ENCODE results near the gene GOLGA6L1. TPM values are rescaled to one million over a fixed set of nuclear protein-coding genes. Genes with fewer than 3 reads are reported as not detected.
"Not testable (repeated sequence)": the region's sequence is repeated elsewhere in the genome, so short reads cannot be mapped to it uniquely, and the experiment has no call there.

The GOLGA6L1 gene
- total and polyA plus RNA-seq, 3 donors from 2014 or later = 1.7 to 17.8 (median 4.7) TPM

DNA sequence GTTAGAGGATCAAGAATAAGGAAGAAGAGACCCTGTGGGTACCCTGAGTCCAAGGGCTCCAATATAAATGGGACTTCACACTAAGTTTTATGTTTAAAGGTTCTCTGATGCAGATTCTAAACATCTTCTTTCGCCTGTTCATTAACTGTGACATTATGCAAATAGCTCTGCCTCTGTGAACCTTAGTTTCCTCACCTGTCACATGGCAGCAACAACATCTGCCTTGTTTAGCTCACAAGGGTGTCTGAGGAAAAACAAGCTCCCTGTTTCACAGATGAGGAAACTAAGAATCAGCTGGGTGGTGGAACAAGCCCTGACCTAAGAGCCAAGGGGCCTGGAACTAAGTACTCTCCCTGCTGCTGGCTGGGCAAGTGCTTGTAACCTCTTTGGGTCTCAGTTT, 40.8 kb downstream of the GOLGA6L1 start:
- TF ChIP-seq, protein P1, sequence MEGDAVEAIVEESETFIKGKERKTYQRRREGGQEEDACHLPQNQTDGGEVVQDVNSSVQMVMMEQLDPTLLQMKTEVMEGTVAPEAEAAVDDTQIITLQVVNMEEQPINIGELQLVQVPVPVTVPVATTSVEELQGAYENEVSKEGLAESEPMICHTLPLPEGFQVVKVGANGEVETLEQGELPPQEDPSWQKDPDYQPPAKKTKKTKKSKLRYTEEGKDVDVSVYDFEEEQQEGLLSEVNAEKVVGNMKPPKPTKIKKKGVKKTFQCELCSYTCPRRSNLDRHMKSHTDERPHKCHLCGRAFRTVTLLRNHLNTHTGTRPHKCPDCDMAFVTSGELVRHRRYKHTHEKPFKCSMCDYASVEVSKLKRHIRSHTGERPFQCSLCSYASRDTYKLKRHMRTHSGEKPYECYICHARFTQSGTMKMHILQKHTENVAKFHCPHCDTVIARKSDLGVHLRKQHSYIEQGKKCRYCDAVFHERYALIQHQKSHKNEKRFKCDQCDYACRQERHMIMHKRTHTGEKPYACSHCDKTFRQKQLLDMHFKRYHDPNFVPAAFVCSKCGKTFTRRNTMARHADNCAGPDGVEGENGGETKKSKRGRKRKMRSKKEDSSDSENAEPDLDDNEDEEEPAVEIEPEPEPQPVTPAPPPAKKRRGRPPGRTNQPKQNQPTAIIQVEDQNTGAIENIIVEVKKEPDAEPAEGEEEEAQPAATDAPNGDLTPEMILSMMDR (IDR thresholded peaks at IDR 0.05) = no peak
- no peak for TF ChIP-seq POLR2A (IDR thresholded peaks at IDR 0.05)
- H3K27ac ChIP-seq = no peak overlapping the region
- H3K9me3 ChIP-seq = no peaks in the 10 kb centered on the region
- no peaks in the 10 kb centered on the region for H3K27me3 ChIP-seq
- no peak for DNase-seq
- no peaks in the 10 kb centered on the region for H3K4me1 ChIP-seq
- H3K4me3 ChIP-seq = no peak overlapping the region
- intact Hi-C loops (cut with DNase I; ENCODE audit: low total_unique reads) = no loop called here
- no peaks in the 10 kb centered on the region for H3K36me3 ChIP-seq (ENCODE audit: low read depth, missing control alignments)
- WGBS, 2 donors = 75 to 84% methylated on average over 1 of the region's 1 CpG

DNA sequence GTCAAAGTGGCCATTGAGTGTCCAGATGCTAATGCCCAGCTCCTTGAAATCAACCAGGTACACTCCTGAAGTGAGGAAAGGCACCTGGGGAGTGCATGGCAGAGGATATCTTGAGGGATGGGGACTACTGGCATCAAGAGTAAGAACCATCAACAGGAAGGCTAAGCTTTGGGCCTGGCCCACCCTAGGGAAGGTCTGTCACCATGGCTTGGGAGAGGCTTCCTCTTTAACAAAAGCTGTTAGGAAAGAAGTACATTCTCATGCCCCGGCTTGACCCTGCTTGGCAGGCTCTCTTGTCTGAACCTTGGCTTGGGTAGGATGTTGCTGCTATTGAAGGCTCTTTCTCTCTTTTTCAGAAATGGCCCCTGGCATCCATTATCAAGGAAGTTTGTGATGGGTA, 53.5 kb downstream of the GOLGA6L1 start:
- no peak overlapping the region for H3K4me3 ChIP-seq
- H3K27ac ChIP-seq = no peak overlapping the region
- H3K27me3 ChIP-seq = no peaks in the 10 kb centered on the region
- H3K36me3 ChIP-seq (ENCODE audit: low read depth, missing control alignments) = no peaks in the 10 kb centered on the region
- 83 to 91% methylated on average over 1 of the region's 1 CpG for WGBS, 2 donors
- no peak for DNase-seq
- H3K9me3 ChIP-seq = no peaks in the 10 kb centered on the region
- intact Hi-C loops (cut with DNase I; ENCODE audit: low total_unique reads) = no loop called here
- H3K4me1 ChIP-seq = no peaks in the 10 kb centered on the region
- TF ChIP-seq POLR2A (IDR thresholded peaks at IDR 0.05) = no peak
- TF ChIP-seq, protein P1 (IDR thresholded peaks at IDR 0.05) = no peak

DNA sequence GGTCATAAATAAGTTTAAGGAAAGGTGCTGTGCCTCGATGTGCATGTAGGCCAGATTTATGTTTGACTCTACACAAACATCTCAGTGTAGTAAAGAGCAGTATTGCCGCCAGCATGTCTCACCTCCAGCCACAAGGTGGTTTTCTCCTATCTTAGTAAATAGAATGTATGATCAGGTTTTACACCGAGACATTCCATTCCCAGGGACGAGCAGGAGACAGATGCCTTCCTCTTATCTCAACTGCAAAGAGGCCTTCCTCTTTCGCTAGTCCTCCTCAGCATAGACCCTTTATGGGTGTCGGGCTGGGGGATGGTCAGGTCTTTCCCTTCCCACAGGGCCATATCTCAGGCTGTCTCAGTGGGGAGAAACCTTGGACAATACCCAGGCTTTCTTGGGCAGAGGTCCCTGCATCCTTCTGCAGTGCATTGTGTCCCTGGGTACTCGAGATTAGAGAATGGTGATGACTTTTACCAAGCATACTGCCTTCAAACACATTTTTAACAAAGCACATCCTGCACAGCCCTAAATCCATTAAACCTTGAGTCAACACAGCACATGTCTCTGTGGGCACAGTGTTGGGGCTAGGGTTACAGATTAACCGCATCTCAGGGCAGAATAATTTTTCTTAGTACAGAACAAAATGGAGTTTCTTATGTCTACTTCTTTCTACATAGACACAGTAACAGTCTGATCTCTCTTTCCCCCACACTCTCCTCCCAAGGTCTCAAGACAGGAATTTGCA, 54.5 kb downstream of the GOLGA6L1 start:
- H3K4me1 ChIP-seq; H3K9me3 ChIP-seq; H3K4me3 ChIP-seq; H3K36me3 ChIP-seq (ENCODE audit: low read depth, missing control alignments); DNase-seq; H3K27ac ChIP-seq; H3K27me3 ChIP-seq; intact Hi-C loops (cut with DNase I; ENCODE audit: low total_unique reads): not testable (repeated sequence)
- WGBS, 2 donors = 59 to 74% methylated on average over 8 of the region's 8 CpGs

DNA sequence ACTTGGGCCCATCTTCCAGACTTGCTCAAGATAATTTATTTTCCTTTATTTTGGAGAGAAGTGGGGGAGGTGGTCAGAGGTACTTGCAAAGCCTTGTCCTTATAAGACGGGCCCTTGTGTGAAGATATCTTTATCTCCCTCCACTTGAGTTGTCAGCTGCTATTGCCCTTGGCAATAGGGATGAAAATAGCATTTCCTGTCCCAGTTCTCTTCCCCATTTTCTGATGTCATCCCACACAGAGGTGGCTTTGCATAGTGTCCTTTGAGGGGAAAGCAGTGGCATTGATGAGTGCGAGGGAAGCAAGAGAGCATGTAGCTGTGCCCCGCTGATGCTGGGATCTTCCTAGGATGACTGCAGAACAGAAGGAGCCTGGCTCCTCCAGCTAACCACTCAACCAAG, 55.4 kb downstream of the GOLGA6L1 start:
- H3K27ac ChIP-seq = no peak overlapping the region
- no peaks in the 10 kb centered on the region for H3K27me3 ChIP-seq
- no peaks in the 10 kb centered on the region for H3K9me3 ChIP-seq
- intact Hi-C loops (cut with DNase I; ENCODE audit: low total_unique reads) = no loop called here
- no peaks in the 10 kb centered on the region for H3K4me1 ChIP-seq
- no peak for DNase-seq
- no peak for TF ChIP-seq POLR2A (IDR thresholded peaks at IDR 0.05)
- TF ChIP-seq, protein P1 (IDR thresholded peaks at IDR 0.05) = no peak
- H3K4me3 ChIP-seq = no peak overlapping the region
- WGBS, 2 donors = 70 to 71% methylated on average over 3 of the region's 3 CpGs
- no peaks in the 10 kb centered on the region for H3K36me3 ChIP-seq (ENCODE audit: low read depth, missing control alignments)

DNA sequence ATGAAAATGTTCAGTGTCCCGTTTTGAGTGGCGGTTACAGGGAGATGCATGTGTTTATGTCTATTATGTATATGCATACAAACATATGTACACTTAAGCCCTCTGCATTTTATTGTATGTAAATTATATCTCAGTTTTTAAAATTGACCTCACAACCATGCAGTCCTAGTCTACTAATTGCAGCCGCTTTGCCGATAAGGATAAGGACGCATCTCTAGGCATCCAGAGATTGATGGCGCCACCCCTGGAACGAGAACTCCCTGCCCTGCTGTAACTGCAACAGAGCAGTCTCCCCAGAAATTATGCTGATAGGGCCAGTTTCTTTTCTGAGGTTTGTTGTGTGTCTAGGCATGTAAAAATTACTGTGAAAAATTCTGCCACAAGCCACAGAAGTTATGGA, 56.9 kb downstream of the GOLGA6L1 start:
- WGBS, 2 donors = 56 to 59% methylated on average over 7 of the region's 7 CpGs

More for the DNA sequence above, 56.9 kb downstream of the GOLGA6L1 start:
- intact Hi-C loops (cut with DNase I; ENCODE audit: low total_unique reads) = no loop called here
- H3K36me3 ChIP-seq (ENCODE audit: low read depth, missing control alignments) = no peaks in the 10 kb centered on the region
- no peaks in the 10 kb centered on the region for H3K9me3 ChIP-seq
- H3K4me1 ChIP-seq = no peaks in the 10 kb centered on the region
- no peak for DNase-seq
- no peak for TF ChIP-seq POLR2A (IDR thresholded peaks at IDR 0.05)
- TF ChIP-seq, protein P1 (IDR thresholded peaks at IDR 0.05) = no peak
- H3K4me3 ChIP-seq = no peak overlapping the region
- H3K27ac ChIP-seq = no peak overlapping the region
- no peaks in the 10 kb centered on the region for H3K27me3 ChIP-seq

Small RNAs within 50 kb of the gene (small RNA-seq; reads per million reads assigned to genes)
- gene RN7SL106P = 0 reads per million in 2 donors

Other genes starting within 250 kb of the GOLGA6L1 start
- gene CYFIP1, start 156.5 kb downstream of the GOLGA6L1 start, total RNA-seq = 100 to 1,000 TPM in 1 of 2 donors, 10 to 100 TPM in 1; 90.5 to 112 TPM
- 50.9 TPM for gene CYFIP1, start 156.5 kb downstream of the GOLGA6L1 start, polyA plus RNA-seq (ENCODE audit: insufficient read depth, low read depth, low replicate concordance)
- 10 to 100 TPM; 45.8 to 55.1 TPM for gene TUBGCP5, start 97.3 kb downstream of the GOLGA6L1 start, total RNA-seq
- 28.6 TPM for gene TUBGCP5, start 97.3 kb downstream of the GOLGA6L1 start, polyA plus RNA-seq (ENCODE audit: insufficient read depth, low read depth, low replicate concordance)
- 10 to 100 TPM in 1 of 2 donors, 1 to 10 TPM in 1; 5.8 to 13.9 TPM for gene GOLGA6L26, start 197.4 kb upstream of the GOLGA6L1 start, total RNA-seq
- not detected for gene GOLGA6L26, start 197.4 kb upstream of the GOLGA6L1 start, polyA plus RNA-seq (ENCODE audit: insufficient read depth, low read depth, low replicate concordance)
- 10 to 100 TPM in 1 of 2 donors, 1 to 10 TPM in 1; 9.2 to 33.9 TPM for gene GOLGA8S, start 217.9 kb upstream of the GOLGA6L1 start, total RNA-seq
- 15.5 TPM for gene GOLGA8S, start 217.9 kb upstream of the GOLGA6L1 start, polyA plus RNA-seq (ENCODE audit: insufficient read depth, low read depth, low replicate concordance)

Data from testis (tissue), 3 donors.